GM12874 (cell line): ENCODE results near the gene TUBB1.

Source experiments
- CTCF ChIP-seq: IDR thresholded peaks from 2 replicates; pipeline ENCODE4 v1.5.1; 2011; ENCODE audit warnings: low read depth, mild to moderate bottlenecking, control low read depth, low read length, moderate library complexity; ENCODE audit not compliant: insufficient read depth

The TUBB1 gene

GRCh38 chr20:58992911-58993310 lies 26.3 kb upstream of the TUBB1 start:
- no peak for TF ChIP-seq CTCF

- no peak for TF ChIP-seq CTCF
These were observed 25.6 kb upstream of the TUBB1 start for GRCh38 chr20:58993332-58994248.

- no peak for TF ChIP-seq CTCF
These were observed 24.7 kb upstream of the TUBB1 start for GRCh38 chr20:58994390-58995159.

GRCh38 chr20:58995461-58996225 lies 23.6 kb upstream of the TUBB1 start:
- TF ChIP-seq CTCF, result no peak

- no peak for TF ChIP-seq CTCF
These were observed 23.0 kb upstream of the TUBB1 start for GRCh38 chr20:58996226-58996611.

- TF ChIP-seq CTCF, result no peak
These were observed 22.0 kb upstream of the TUBB1 start for GRCh38 chr20:58997141-58997770.
